SK-N-SH treated with all-trans-retinoic acid at 6 μM for 48 hours (cell line): ENCODE results near the gene KRT17.

ENCODE experiments used
- ATAC-seq: fragments of 200-7000 bp; cut with Tn5 transposase; 3 replicates; pipeline ENCODE4 v1.9.1; 2020; ENCODE audit warnings: mild to moderate bottlenecking, moderate library complexity
- BACH2 ChIP-seq: fragments of 250-450 bp; sonication (Bioruptor Pico); IDR thresholded peaks from 2 replicates; pipeline ENCODE4 v1.9.0; 2021; ENCODE audit warnings: mild to moderate bottlenecking, borderline replicate concordance
- CREB5 ChIP-seq: fragments of 250-450 bp; sonication (Bioruptor Pico); IDR thresholded peaks from 2 replicates; pipeline ENCODE4 v1.5.1; 2020; ENCODE audit warnings: low read depth, mild to moderate bottlenecking, moderate library complexity
- CSRNP3 ChIP-seq: fragments of 250-450 bp; sonication (Bioruptor Pico); IDR thresholded peaks from 2 replicates; pipeline ENCODE4 v1.5.1; 2021; ENCODE audit warnings: mild to moderate bottlenecking, moderate library complexity
- ESRRG ChIP-seq: fragments of 250-450 bp; sonication (Bioruptor Pico); IDR thresholded peaks from 2 replicates; pipeline ENCODE4 v1.6.1; 2021; ENCODE audit warnings: mild to moderate bottlenecking
- ISL1 ChIP-seq: fragments of 250-450 bp; sonication (Bioruptor Pico); IDR thresholded peaks from 2 replicates; pipeline ENCODE4 v2.1.2; 2022; ENCODE audit warnings: mild to moderate bottlenecking, moderate library complexity
- OSR1 ChIP-seq: fragments of 250-450 bp; sonication (Bioruptor Pico); IDR thresholded peaks from 2 replicates; pipeline ENCODE4 v1.8.0; 2022; ENCODE audit warnings: moderate library complexity, mild to moderate bottlenecking, inconsistent platforms
- PATZ1 ChIP-seq: fragments of 250-450 bp; sonication (Bioruptor Pico); IDR thresholded peaks from 2 replicates; pipeline ENCODE4 v1.8.0; 2020; ENCODE audit warnings: mild to moderate bottlenecking, moderate library complexity, borderline replicate concordance
- POU6F1 ChIP-seq: fragments of 250-450 bp; sonication (Bioruptor Pico); IDR thresholded peaks from 2 replicates; pipeline ENCODE4 v1.8.0; 2021; ENCODE audit warnings: low read depth, mild to moderate bottlenecking, moderate library complexity, borderline replicate concordance
- PPARA ChIP-seq: fragments of 250-450 bp; sonication (Bioruptor Pico); IDR thresholded peaks from 2 replicates; pipeline ENCODE4 v1.5.0; 2020; ENCODE audit warnings: mild to moderate bottlenecking, borderline replicate concordance
- RARB ChIP-seq: fragments of 250-450 bp; sonication (Bioruptor Pico); IDR thresholded peaks from 2 replicates; pipeline ENCODE4 v1.8.0; 2021; ENCODE audit warnings: mild to moderate bottlenecking, moderate library complexity
- SNAI2 ChIP-seq: fragments of 250-450 bp; sonication (Bioruptor Pico); IDR thresholded peaks from 2 replicates; pipeline ENCODE4 v1.5.0; 2020; ENCODE audit warnings: mild to moderate bottlenecking, moderate library complexity
- TCF4 ChIP-seq: fragments of 250-450 bp; sonication (Bioruptor Pico); IDR thresholded peaks from 2 replicates; pipeline ENCODE4 v1.8.0; 2021; ENCODE audit warnings: mild to moderate bottlenecking, moderate library complexity, borderline replicate concordance
- TOX ChIP-seq: fragments of 250-450 bp; sonication (Bioruptor Pico); IDR thresholded peaks from 2 replicates; pipeline ENCODE4 v1.8.0; 2021; ENCODE audit warnings: mild to moderate bottlenecking, moderate library complexity, borderline replicate concordance
- TSHZ2 ChIP-seq: fragments of 250-450 bp; sonication (Bioruptor Pico); IDR thresholded peaks from 2 replicates; pipeline ENCODE4 v1.5.0; 2020; ENCODE audit warnings: mild to moderate bottlenecking, moderate library complexity
- ZC3H10 ChIP-seq: fragments of 250-450 bp; sonication (Bioruptor Pico); IDR thresholded peaks from 2 replicates; pipeline ENCODE4 v1.5.1; 2021; ENCODE audit warnings: mild to moderate bottlenecking, moderate library complexity
- ZFP3 ChIP-seq: fragments of 250-450 bp; sonication (Bioruptor Pico); IDR thresholded peaks from 2 replicates; pipeline ENCODE4 v1.5.0; 2020; ENCODE audit warnings: mild to moderate bottlenecking, moderate library complexity
- ZNF565 ChIP-seq: fragments of 450-650 bp; formaldehyde crosslinking; conservative IDR thresholded peaks from 2 replicates; pipeline ENCODE4 v1.5.0; 2020; ENCODE audit warnings: low read depth, mild to moderate bottlenecking, moderate library complexity
- ZNF70 ChIP-seq: fragments of 450-650 bp; formaldehyde crosslinking; IDR thresholded peaks from 2 replicates; pipeline ENCODE4 v1.5.0; 2020; ENCODE audit warnings: mild to moderate bottlenecking, moderate library complexity
- ZNF8 ChIP-seq: fragments of 450-650 bp; formaldehyde crosslinking; IDR thresholded peaks from 2 replicates; pipeline ENCODE4 v1.5.0; 2020; ENCODE audit warnings: mild to moderate bottlenecking, moderate library complexity

KRT17 gene

GRCh38 chr17:41656249-41657023 lies 32.1 kb upstream of the KRT17 start:
- no peak for ATAC-seq
- no peak for TF ChIP-seq ZFP3 (CRISPR knock-in tag)
- TF ChIP-seq ZC3H10 = no peak
- TF ChIP-seq TCF4 = no peak
- no peak for TF ChIP-seq ESRRG (CRISPR knock-in tag)
- TF ChIP-seq SNAI2 (CRISPR knock-in tag) = no peak
- no peak for TF ChIP-seq ISL1 (CRISPR knock-in tag)
- TF ChIP-seq POU6F1 = no peak
- no peak for TF ChIP-seq CREB5 (CRISPR knock-in tag)
- TF ChIP-seq ZNF8 (CRISPR knock-in tag) = no peak
- TF ChIP-seq ZNF70 (CRISPR knock-in tag) = no peak
- no peak for TF ChIP-seq TSHZ2 (CRISPR knock-in tag)
- TF ChIP-seq RARB = no peak
- TF ChIP-seq OSR1 (CRISPR knock-in tag) = no peak
- no peak for TF ChIP-seq BACH2 (CRISPR knock-in tag)
- TF ChIP-seq ZNF565 = no peak
- no peak for TF ChIP-seq PPARA (CRISPR knock-in tag)
- TF ChIP-seq CSRNP3 (CRISPR knock-in tag) = no peak
- no peak for TF ChIP-seq TOX

GRCh38 chr17:41655611-41656111 lies 31.3 kb upstream of the KRT17 start:
- no peak for TF ChIP-seq CREB5 (CRISPR knock-in tag)
- no peak for TF ChIP-seq ZNF565
- no peak for TF ChIP-seq PATZ1
- TF ChIP-seq ZNF70 (CRISPR knock-in tag) = no peak
- no peak for TF ChIP-seq ISL1 (CRISPR knock-in tag)
- no peak for TF ChIP-seq OSR1 (CRISPR knock-in tag)
- TF ChIP-seq, all 23 proteins: peak for 0
- no peak for ATAC-seq
